HG03520 (cell line): ENCODE results near the gene P2RX5.

Experiments
- ATAC-seq: cut with Tn5 transposase; IDR thresholded peaks from one replicate; pipeline ENCODE4 v1.9.1; 2021; ENCODE audit warnings: mild to moderate bottlenecking, moderate library complexity; ENCODE audit not compliant: unreplicated experiment

Gene P2RX5

GRCh38 chr17:3682033-3682432 is 13.9 kb downstream of the P2RX5 start:
- no peak for ATAC-seq

DNA sequence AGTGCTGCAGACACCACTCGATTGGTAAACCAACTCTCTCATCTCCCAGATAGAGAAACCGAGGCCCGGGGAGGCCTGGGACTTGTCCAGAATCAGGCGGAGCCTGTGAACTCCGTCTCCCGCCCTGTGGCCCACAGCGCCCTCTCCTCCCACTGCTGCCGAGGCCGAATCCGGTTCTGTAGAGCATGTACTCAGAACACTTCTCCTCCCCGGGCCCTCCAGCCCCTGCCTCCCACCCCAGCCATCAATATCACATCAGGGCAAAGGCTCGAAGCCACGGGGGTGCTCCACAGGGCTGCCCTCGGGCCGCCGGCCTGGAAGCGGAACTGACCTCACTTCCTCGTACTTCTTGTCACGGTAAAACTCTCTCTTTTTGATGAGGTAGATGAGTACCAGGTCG is 14.4 kb downstream of the P2RX5 start:
- ATAC-seq = no peak

DNA sequence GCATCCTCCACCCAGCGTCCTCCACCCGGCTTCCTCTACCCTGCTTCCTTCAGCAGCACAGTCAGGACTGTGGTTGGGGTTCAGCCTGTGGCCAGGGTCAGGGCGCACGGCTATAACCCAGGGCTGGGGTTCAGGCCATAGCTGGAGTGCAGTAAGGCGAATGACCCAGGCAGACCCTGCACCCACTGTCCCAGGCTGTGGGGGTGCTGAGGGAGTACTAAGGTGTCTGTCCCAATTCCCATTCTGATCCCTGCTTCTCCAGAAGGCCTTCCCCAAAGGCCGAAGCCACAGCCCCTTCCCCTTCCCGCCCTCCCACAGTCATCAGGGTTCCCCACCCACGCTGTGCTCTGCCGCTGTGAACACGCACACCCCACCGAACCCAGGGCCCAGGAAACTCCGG is 14.9 kb downstream of the P2RX5 start:
- no peak for ATAC-seq

GRCh38 chr17:3679531-3680126 is 16.3 kb downstream of the P2RX5 start:
- ATAC-seq = no peak

DNA sequence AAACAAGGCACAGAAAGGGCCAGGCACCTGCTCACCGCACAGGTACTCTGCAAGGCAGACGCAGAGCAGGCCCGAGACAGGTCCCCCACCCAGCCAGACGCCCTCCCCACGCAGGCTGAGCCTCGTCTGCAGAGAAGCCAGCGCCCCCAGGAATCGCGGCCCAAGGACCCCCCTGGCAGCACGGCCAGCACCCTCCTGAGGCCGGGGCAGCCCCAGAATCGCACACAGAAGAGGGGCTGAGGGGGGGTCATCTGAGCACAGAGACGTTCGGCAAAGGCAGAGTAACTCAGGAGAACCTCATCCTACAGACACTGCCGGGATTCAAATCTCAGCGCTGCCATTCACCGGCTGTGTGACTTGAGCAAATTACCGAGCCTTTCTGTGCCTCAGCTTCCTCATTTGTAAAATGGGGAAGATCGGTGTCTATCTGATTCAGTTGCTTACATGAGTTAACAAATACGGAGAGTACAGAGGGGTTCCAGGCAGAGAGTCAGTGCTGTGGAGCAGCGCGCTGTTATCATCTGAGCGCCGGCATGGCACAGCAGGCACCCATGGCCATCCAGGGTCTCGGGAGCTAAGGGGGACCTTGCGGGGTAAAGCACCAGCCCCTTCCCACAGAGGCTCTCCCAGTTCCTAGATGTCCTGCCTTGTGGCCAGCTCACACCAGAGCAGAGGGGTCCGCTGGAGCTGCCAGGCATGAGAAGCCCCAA is 17.0 kb downstream of the P2RX5 start:
- ATAC-seq = no peak

GRCh38 chr17:3678095-3678820 is 17.7 kb downstream of the P2RX5 start:
- no peak for ATAC-seq

DNA sequence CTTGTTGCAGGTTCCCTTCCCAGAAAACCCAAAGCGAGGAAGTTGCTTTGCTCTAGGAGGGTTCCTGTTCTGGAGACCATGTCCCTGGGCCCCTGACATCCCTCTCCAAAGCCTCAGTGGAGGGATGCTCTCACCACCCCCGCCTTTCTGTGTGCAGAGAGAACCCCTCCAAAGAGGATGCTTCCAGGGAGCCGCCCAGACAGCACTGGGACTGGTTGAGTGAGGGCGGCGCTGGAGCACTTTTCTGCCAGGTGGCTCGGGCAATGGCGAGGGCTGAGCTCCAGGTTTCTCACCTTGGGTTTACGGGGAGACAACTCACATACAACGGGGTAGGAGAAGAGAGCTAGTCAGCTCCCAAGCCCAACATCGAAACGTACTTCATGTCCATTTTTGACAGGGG is 20.1 kb downstream of the P2RX5 start:
- ATAC-seq = no peak

- no peak for ATAC-seq
These were observed 23.4 kb downstream of the P2RX5 start for GRCh38 chr17:3672571-3672970.

DNA sequence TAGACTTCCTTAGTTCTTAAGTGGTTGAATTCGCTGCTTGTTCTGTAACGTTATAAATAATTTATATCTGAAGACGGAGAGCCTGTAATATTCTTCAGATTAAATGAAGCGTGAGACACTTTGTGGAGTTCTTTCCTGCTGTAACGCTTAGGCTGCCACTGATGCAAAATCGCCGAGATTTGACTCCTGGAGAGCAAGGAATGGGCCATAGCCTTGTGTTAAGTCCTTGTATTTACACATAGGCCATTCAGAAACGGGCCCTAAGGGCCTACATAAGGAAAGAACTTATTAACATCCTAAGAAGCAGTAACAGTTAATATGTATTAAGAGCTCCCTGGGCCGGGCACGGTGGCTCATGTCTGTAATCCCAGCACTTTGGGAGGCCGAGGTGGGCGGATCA is 26.4 kb downstream of the P2RX5 start:
- ATAC-seq = no peak

- ATAC-seq = no peak
These were observed 26.9 kb downstream of the P2RX5 start for GRCh38 chr17:3669085-3669347.

DNA sequence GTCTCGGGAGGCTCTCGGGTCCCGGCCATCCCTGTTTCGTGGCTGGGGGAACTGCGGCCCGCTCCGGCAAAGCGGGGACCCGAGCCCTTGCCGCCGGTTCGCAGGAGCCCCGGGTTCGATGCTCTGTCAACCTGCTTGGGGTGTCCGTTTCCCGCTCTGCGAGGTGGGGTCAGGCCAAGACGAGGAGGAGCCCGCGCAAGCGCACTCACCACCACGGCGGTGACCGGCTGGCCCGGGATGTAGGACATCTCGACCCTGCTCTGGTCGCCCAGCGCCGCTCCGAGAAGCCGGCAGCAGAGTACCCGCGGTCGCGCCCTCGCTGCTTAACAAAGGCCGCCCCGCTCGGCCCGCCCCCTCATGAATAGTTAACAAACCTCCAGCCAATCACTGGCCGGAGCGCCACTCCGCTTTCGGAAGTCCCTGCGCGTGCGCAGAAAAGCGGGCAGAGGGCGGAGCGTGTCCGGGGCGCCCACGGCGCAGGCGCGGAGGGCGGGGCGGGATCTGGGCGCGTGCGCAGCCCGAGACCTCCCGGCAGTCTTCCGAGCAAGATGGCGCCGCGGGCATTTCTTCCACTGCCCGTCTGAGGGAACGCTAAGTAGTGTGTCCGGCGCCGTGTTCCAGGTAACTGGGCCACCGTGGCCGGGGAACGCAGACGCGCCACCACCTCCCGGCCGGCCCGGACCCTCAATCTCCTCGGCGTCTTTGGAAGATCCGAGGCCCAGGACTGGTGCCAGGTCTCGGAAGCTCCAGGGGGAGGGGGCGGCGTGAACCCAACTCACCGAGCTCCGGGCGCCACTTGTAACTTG is 27.5 kb downstream of the P2RX5 start, which contains the start of the genes EMC6 and TAX1BP3:
Gene EMC6 (plus strand): TSS at position 534 of the 806 bp plus-strand sequence. CDS start 335 bp downstream, outside the sequence.
Gene TAX1BP3 (minus strand): TSS at position 300 of the 806 bp plus-strand sequence. CDS start 52 bp downstream, at position 248.
- ATAC-seq = peak; percentile 84

DNA sequence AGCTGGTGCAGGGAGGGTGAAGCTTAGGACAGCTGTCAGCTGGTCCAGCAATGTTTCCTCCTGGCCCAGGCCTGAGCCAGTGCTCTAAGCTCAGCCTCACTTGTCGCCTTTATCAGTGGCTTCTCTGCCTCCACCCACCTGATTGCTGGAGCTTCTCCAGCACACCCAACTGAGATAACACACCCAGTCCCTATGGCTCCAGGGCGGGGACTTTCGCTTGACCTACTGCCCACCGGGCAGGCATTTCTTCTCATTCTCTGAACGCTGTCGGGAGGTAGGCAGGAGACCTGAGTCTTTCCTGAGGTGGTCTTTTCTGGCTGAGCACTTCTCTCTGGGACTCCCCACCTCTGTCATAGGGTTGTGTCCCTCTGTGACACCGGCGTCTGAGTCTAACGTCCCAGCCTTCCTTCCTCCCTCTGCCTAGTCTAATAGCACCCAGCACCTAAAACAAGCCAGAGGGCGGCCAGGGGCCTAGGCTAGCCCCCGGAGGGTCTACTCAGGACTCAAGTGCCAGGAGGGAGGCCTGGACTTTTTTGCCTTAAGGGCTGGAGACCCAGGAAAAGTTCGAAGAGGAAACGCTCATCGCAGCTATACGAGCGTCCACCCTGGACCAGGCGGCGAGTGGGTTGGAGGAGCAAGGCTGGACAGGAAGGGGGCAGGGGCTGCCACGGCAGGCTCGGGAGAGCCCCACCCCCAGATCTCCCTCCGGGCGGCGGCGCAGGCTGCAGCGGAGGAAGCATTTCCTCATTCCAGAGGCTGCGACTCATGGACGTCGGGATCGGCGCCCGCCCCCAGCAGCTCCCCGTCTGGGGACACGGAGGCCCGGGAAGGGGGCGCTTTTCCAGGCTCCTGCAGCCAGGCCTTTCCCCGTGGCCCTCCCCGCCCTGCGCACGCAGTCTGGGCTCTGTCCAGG is 28.3 kb downstream of the P2RX5 start:
- ATAC-seq = peak; percentile 2

DNA sequence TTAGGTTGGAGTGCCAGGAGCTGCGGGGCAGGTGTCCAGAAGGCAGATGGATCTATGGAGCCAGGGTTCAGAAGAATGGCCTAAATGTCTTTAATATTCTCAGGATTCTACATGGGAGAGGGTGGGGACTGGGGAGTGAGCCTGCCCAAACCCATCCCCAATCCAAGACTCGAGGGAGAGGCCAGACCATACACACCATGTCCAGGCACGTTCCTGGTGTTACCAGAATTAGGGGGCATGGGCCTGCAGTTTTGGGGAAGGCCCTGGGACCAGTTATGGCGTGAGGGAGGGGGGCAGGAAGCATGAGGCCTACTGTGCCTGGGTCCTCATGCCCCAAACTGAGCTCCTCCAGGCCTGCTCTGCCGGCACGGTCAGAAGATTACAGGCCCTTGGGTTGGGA is 29.4 kb downstream of the P2RX5 start:
- ATAC-seq = no peak

DNA sequence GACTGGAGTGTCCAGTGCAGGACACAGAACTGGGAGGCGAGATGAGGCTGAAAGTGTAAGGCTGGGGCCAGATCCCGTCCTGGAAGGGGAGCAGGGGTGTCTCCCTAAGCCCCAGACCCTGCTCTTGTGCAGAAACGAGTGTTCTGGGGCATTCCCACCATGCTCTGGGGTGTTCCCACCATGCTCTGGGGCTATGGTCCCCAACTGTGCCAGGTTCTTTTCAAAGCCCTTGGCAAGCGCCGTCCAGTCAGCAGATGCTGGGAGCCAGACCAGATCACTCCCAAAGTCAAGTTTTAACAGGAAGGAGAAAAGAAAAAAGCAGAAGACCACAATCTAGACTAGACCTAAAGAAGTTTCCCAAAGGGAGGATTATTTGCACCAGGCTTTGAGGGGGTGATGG is 30.1 kb downstream of the P2RX5 start:
- no peak for ATAC-seq

DNA sequence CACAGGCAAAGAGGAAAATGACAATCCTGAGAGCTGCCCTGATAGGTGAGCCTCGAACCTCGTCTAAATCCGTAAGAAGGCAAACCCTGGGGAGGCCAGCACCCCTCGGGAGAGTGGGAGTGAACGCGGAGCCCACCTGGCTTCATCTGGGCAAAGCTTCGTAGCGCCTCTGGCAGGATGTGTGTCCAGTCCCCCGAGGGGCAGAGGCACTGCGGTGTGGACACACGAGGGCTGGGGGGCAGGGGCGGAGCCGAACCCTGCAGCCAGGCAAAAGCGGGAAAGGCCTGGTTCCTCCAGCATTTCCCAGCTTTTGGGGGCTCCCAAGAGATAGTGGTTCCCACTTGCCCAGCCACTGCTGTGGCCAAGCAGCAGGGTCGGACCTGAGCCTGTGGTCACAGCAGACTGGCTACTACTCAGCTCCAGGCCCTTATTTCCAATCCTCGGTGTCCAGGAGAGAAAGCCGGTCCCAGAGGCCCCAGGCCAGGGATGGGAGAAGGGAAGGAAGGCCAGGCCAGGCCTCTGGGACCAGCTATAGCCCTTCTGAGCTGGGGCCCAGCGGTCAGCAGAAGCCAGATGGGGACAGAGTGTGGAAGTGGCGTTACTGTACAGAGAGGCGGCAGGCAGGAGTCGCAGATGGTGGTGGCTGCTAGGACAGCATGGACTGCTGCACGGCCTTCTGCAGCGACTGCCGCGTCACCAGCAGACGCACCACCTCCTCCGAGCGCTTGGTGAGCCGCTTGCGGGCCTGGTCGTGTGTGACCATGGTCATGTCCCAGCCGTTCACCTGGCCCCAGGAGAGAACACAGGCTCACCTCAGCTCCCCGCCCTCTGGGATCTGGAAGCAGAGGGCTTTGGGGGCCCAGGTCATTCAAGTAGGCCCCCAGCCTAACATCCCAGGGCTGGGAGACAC is 32.6 kb downstream of the P2RX5 start:
- ATAC-seq = no peak

- ATAC-seq = no peak
These were observed 35.6 kb downstream of the P2RX5 start for GRCh38 chr17:3660311-3660891.

DNA sequence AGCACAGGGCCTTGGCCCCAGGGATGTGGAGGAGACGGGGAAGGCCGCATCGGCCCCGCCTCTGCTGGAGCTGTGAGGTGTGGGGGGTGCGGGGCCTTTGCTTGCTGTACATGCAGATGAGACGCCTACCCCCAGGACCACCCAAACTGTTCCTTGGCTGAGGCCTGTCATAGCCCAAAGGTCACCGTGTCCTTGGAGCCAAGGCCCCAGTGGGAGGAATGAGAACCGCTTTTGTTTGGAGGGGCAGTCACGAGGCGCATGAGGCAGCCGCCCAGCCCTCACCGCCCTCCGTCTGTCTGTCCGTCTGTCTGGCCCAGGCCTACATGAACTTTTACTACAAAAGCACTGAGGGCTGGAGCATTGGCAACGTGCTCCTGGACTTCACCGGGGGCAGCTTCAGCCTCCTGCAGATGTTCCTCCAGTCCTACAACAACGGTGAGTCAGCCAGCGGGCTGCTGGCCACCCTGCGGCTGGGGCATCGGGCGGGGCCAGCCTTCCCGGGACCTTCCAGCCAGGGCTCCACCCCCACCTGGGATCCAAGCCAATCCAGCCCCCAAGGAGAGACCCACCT is 36.3 kb downstream of the P2RX5 start:
- no peak for ATAC-seq

GRCh38 chr17:3658784-3659449 is 37.0 kb downstream of the P2RX5 start:
- no peak for ATAC-seq
